H9 (cell line): ENCODE results near the gene KAT2B. TPM values are rescaled to one million over a fixed set of nuclear protein-coding genes. Genes with fewer than 3 reads are reported as not detected.

Experiments
- DNase-seq: peaks from one replicate; pipeline ENCODE4 v3.0.0-alpha.2; 2017
- H2AFZ ChIP-seq: one replicate; pipeline ENCODE4 v1.6.1; 2013; ENCODE audit warnings: mild to moderate bottlenecking, low read length, control low read depth, moderate library complexity
- H2AK5ac ChIP-seq: 2 replicates; pipeline ENCODE4 v1.6.1; 2013; ENCODE audit warnings: low read length, control low read depth, mixed read lengths; ENCODE audit not compliant: insufficient read length
- H2BK120ac ChIP-seq: one replicate; pipeline ENCODE4 v1.6.1; 2013; ENCODE audit warnings: low read depth, mild to moderate bottlenecking, low read length, control low read depth, inconsistent platforms; ENCODE audit not compliant: poor library complexity, severe bottlenecking
- H2BK12ac ChIP-seq: 2 replicates; pipeline ENCODE4 v1.6.1; 2013; ENCODE audit warnings: low read length, control low read depth, mixed read lengths, low read depth; ENCODE audit not compliant: insufficient read length
- H2BK15ac ChIP-seq: 2 replicates; pipeline ENCODE4 v1.6.1; 2013; ENCODE audit warnings: low read depth, low read length, control low read depth
- H2BK20ac ChIP-seq: one replicate; pipeline ENCODE4 v1.6.1; 2013; ENCODE audit warnings: low read depth, mild to moderate bottlenecking, low read length, control low read depth, inconsistent platforms; ENCODE audit not compliant: poor library complexity, severe bottlenecking
- H2BK5ac ChIP-seq: 2 replicates; pipeline ENCODE4 v1.6.1; 2013; ENCODE audit warnings: low read length, control low read depth, mixed read lengths; ENCODE audit not compliant: insufficient read length
- H3K14ac ChIP-seq: 2 replicates; pipeline ENCODE4 v1.6.1; 2013; ENCODE audit warnings: low read length, control low read depth; ENCODE audit not compliant: insufficient read depth
- H3K18ac ChIP-seq: 2 replicates; pipeline ENCODE4 v1.6.1; 2013; ENCODE audit warnings: low read depth, mild to moderate bottlenecking, mixed read lengths, low read length, control low read depth; ENCODE audit not compliant: insufficient read length
- H3K23ac ChIP-seq: 2 replicates; pipeline ENCODE4 v1.6.1; 2013; ENCODE audit warnings: low read length, control low read depth, mixed read lengths, low read depth; ENCODE audit not compliant: insufficient read length
- H3K23me2 ChIP-seq: 2 replicates; pipeline ENCODE4 v1.6.1; 2013; ENCODE audit warnings: low read depth, mild to moderate bottlenecking, mixed read lengths, low read length, control low read depth; ENCODE audit not compliant: insufficient read length, poor library complexity, severe bottlenecking
- H3K27ac ChIP-seq: 2 replicates; pipeline ENCODE4 v1.5.1; 2013; ENCODE audit warnings: low read length, control low read depth, mixed read lengths, low read depth; ENCODE audit not compliant: insufficient read length
- H3K27me3 ChIP-seq: 2 replicates; pipeline ENCODE4 v1.6.1; 2013; ENCODE audit warnings: low read length, control low read depth, inconsistent platforms; ENCODE audit not compliant: insufficient read depth
- H3K4ac ChIP-seq: 2 replicates; pipeline ENCODE4 v1.6.1; 2013; ENCODE audit warnings: low read depth, mild to moderate bottlenecking, control low read depth, inconsistent platforms, low read length, moderate library complexity
- H3K4me1 ChIP-seq: 2 replicates; pipeline ENCODE4 v1.6.1; 2013; ENCODE audit warnings: low read length, control low read depth, inconsistent platforms; ENCODE audit not compliant: insufficient read depth
- H3K4me2 ChIP-seq: 2 replicates; pipeline ENCODE4 v1.6.1; 2013; ENCODE audit warnings: low read length, control low read depth, mixed read lengths; ENCODE audit not compliant: insufficient read length, insufficient read depth
- H3K56ac ChIP-seq: 2 replicates; pipeline ENCODE4 v1.6.1; 2013; ENCODE audit warnings: low read depth, mild to moderate bottlenecking, mixed read lengths, low read length, control low read depth; ENCODE audit not compliant: insufficient read length
- H3K79me1 ChIP-seq: 2 replicates; pipeline ENCODE4 v1.6.1; 2013; ENCODE audit warnings: low read depth, mild to moderate bottlenecking, moderate library complexity, low read length, control low read depth, inconsistent platforms; ENCODE audit not compliant: insufficient read depth, poor library complexity, severe bottlenecking
- H3K79me2 ChIP-seq: 2 replicates; pipeline ENCODE4 v1.6.1; 2013; ENCODE audit warnings: low read length, control low read depth, inconsistent platforms; ENCODE audit not compliant: insufficient read depth
- H3K9ac ChIP-seq: 2 replicates; pipeline ENCODE4 v1.6.1; 2013; ENCODE audit warnings: low read length, control low read depth, mixed read lengths; ENCODE audit not compliant: insufficient read length; ENCODE audit errors: extremely low read depth
- H3K9me3 ChIP-seq: one replicate; pipeline ENCODE4 v1.6.1; 2013; ENCODE audit warnings: low read depth, low read length, inconsistent platforms; ENCODE audit not compliant: control insufficient read depth
- H3T11ph ChIP-seq: one replicate; pipeline ENCODE4 v1.6.1; 2013; ENCODE audit warnings: mild to moderate bottlenecking, low read length, control low read depth, inconsistent platforms
- H4K20me1 ChIP-seq: one replicate; pipeline ENCODE4 v1.6.1; 2013; ENCODE audit not compliant: control insufficient read depth, insufficient read length, insufficient read depth
- H4K5ac ChIP-seq: 2 replicates; pipeline ENCODE4 v1.6.1; 2013; ENCODE audit warnings: low read depth, mild to moderate bottlenecking, mixed read lengths, low read length, control low read depth; ENCODE audit not compliant: insufficient read length
- H4K8ac ChIP-seq: replicated peaks from 2 replicates; pipeline ENCODE4 v1.6.1; 2013; ENCODE audit warnings: low read length, control low read depth, mixed read lengths, low read depth; ENCODE audit not compliant: insufficient read length
- H4K91ac ChIP-seq: 2 replicates; pipeline ENCODE4 v1.6.1; 2013; ENCODE audit warnings: low read depth, mild to moderate bottlenecking, moderate library complexity, mixed read lengths, low read length, control low read depth; ENCODE audit not compliant: insufficient read length
- H3K27ac Mint-ChIP-seq, 3 experiments: 2 replicates in 2 of 3; 3 replicates in 1 of 3; pipeline ENCODE4 v1.8.0; 2020 to 2021; ENCODE audit warnings: mixed read lengths in 3 of 3, mild to moderate bottlenecking in 1 of 3, moderate library complexity in 1 of 3
- H3K27me3 Mint-ChIP-seq: 2 replicates; pipeline ENCODE4 v1.8.0; 2021; ENCODE audit warnings: low read depth, mild to moderate bottlenecking, moderate library complexity, mixed read lengths
- H3K36me3 Mint-ChIP-seq, 3 experiments: 2 replicates in 2 of 3; 3 replicates in 1 of 3; pipeline ENCODE4 v1.8.0; 2020 to 2021; ENCODE audit warnings: low read depth in 3 of 3, mixed read lengths in 3 of 3; ENCODE audit not compliant: insufficient read depth in 1 of 3
- H3K4me1 Mint-ChIP-seq, 2 experiments: 2 replicates each; pipeline ENCODE4 v1.8.0; 2020; ENCODE audit warnings: mixed read lengths in 2 of 2
- H3K4me3 Mint-ChIP-seq, 2 experiments: 2 replicates in 1 of 2; 3 replicates in 1 of 2; pipeline ENCODE4 v1.8.0; 2020 to 2021; ENCODE audit warnings: mild to moderate bottlenecking in 2 of 2, mixed read lengths in 2 of 2, moderate library complexity in 1 of 2
- H3K9me3 Mint-ChIP-seq, 2 experiments: 2 replicates in 1 of 2; 3 replicates in 1 of 2; pipeline ENCODE4 v1.8.0; 2020; ENCODE audit warnings: mild to moderate bottlenecking in 2 of 2, mixed read lengths in 2 of 2, moderate library complexity in 1 of 2
- CTCF ChIP-seq: fragments of 200-600 bp; sonication (generic); conservative IDR thresholded peaks from 3 replicates; pipeline ENCODE4 v1.8.0; 2021; ENCODE audit warnings: antibody characterized with exemption, mild to moderate bottlenecking
- WGBS: extraction: QIAGEN DNeasy Blood & Tissue Kit; methylation state at CpG from one replicate; pipeline ENCODE4 v1.1.7; 2013; ENCODE audit warnings: missing lambda C conversion rate, low lambda C conversion rate, mixed read lengths; ENCODE audit not compliant: insufficient read length; ENCODE audit errors: extremely low coverage; 5-methylcytosine and 5-hydroxymethylcytosine counted together
- total RNA-seq: library from RNA; stranded (reverse); gene quantifications from 2 replicates; pipeline ENCODE4 v1.2.1, GENCODE V29; 2021

Gene KAT2B
- total RNA-seq, 1 experiment from 2014 or later = 6.3 TPM

- H3K27me3 Mint-ChIP-seq = no peaks in the 10 kb centered on the region
- H3K36me3 Mint-ChIP-seq = no peaks in the 10 kb centered on the region
- Histone ChIP-seq H4K8ac (no peak overlapping the region), H2BK120ac (no peak overlapping the region), H4K5ac (no peak overlapping the region), H4K91ac (no peak overlapping the region), H3K79me1 (no peaks in the 10 kb centered on the region), H3K23me2 (no peaks in the 10 kb centered on the region), H3K56ac (no peak overlapping the region), H2BK15ac (no peak overlapping the region), H3K9me3 (no peaks in the 10 kb centered on the region), H3K4ac (no peak overlapping the region), H3K9ac (no peak overlapping the region), H2BK20ac (no peak overlapping the region), H3K4me1 (no peaks in the 10 kb centered on the region), H3K27me3 (no peaks in the 10 kb centered on the region), H3K23ac (no peak overlapping the region), H2BK12ac (no peak overlapping the region), H3K79me2 (no peaks in the 10 kb centered on the region), H3K27ac (no peak overlapping the region), H3T11ph (no peak overlapping the region), H3K18ac (no peak overlapping the region), H2AFZ (no peak overlapping the region), H3K14ac (no peak overlapping the region), H2BK5ac (no peak overlapping the region), H2AK5ac (no peak overlapping the region), H4K20me1 (no peaks in the 10 kb centered on the region), H3K4me2 (no peak overlapping the region)
- H3K4me1 Mint-ChIP-seq = no peaks in the 10 kb centered on the region
- H3K4me3 Mint-ChIP-seq = no peak overlapping the region
- no CpG with 5 or more reads among the region's 20 CpGs for WGBS
- no peak for TF ChIP-seq CTCF
- no peak for DNase-seq
- no peak overlapping the region for H3K27ac Mint-ChIP-seq
- H3K9me3 Mint-ChIP-seq = no peaks in the 10 kb centered on the region
Measured at GRCh38 chr3:20007960-20008359, 32.3 kb upstream of the KAT2B start.
